Stimulated activated naive CD4-positive, alpha-beta T cell treated with Interleukin-2 at 50 U/mL for 16 hours (primary cell): ENCODE measurements around the gene MCM10.
"Not testable (repeated sequence)": the region's sequence is repeated elsewhere in the genome, so short reads cannot be mapped to it uniquely, and the experiment has no call there.

Experiments
- DNase-seq: peaks from one replicate; lab custom pipeline; 2025; lab: John Stamatoyannopoulos, UW

The MCM10 gene

DNA sequence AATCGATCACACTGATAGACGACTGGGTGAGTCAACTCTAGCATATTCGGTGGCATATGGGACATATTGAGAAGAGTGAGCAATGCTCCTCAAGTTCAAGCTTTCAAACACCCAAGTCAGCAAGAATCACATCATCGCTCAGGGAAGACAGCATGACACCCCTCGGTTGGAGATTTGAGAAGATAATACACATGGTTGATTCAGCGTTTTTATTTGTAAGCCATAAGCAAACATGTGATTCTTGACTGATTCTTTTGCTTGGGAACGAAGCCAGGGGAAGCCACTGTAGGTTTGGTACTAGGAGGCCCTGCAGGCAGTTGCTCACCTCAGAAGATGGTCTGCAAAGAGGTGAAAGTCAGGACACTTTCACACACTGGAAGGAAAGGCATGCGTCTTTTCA is 60.2 kb downstream of the MCM10 start:
- DNase-seq = no peak

DNA sequence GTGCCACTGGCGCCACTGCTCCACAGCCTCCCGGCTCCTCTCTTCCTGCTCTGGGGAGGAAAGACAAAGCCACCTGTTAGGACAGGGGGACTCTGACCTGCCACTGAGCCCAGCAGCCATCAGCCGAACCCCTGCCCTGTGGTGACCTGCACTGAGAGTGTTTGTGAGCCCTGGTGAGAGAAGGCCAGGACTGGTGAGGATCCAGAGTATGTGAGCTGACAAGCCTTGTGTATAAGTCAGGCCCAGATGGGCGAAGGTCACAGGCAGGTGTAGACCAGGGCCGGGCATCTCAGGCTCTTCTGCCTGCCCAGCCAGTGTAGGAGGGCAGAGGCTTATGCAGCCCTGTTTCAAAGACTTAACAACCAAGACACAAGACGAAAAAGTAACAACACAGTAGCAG is 60.8 kb downstream of the MCM10 start:
- DNase-seq = no peak

DNA sequence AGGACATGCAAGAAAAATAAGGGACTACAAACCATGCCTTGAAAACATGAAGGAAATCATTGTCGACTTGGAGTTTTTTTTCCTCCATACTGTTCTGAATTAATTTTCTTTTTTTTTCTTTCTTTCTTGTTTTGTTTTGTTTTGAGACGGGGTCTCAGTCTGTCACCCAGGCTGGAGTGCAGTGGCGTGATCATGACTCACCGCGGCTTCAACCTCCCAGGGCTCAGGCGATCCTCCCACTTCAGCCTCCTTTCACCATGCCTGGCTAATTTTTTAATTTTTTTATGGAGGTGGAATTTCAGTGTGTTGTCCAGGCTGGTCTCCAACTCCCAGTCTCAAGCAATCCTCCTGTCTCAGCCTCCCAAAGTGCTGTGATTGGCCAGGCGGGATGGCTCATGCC is 61.2 kb downstream of the MCM10 start:
- no peak for DNase-seq

DNA sequence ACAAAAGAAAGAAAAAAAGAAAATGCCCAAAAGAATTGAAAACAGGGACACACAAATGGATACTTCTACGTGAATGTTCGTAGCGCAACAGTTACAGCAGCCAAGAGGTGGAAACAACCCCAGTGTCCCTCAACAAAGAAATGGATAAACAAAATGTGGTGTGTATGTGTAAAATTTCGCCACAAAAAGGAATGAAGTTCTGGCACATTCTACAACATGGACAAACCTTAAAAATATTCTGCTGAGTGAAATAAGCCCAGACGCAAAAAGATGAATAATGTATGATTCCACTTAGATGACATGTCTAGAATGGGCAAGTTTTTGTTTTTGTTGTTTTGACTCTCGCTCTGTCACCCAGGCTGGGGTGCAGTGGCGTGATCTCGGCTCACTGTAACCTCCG is 61.9 kb downstream of the MCM10 start:
- no peak for DNase-seq

DNA sequence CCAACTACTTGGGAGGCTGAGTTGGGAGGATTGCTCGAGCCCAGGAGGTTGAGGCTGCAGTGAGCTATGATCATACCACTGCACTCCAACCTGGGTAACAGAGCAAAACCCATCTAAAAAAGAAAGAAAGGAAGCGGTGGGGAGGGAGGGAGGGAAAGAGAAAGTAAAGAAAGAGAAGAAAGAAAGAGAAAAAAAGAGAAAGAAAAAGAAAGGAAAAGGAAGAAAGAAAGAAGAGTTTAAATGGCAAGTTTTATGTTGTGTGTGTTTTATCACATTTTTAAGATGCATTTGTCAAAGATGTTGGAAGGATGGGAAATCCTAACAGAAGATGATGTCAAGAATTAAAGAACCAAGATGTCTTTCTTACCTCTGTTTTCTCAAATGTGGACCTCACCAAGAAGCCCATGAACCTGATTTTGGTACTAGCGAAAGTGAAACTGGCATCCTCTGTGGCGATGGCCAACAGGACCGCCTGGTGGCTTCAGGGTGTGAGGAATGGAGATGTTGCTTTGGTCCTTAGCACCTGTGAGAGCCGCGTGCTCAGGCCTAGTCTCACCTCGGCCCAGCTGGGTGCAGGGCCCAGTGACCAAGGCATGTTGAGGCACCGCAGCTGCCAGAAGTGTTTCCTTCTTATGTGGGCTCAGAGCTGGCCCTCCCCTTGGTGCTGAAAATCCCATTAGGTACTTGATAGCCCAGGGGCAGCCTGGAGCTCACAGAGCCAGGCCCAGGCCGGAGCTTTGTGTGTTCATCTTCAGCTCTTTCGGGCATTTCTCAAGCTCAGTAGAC is 63.0 kb downstream of the MCM10 start:
- DNase-seq = no peak

DNA sequence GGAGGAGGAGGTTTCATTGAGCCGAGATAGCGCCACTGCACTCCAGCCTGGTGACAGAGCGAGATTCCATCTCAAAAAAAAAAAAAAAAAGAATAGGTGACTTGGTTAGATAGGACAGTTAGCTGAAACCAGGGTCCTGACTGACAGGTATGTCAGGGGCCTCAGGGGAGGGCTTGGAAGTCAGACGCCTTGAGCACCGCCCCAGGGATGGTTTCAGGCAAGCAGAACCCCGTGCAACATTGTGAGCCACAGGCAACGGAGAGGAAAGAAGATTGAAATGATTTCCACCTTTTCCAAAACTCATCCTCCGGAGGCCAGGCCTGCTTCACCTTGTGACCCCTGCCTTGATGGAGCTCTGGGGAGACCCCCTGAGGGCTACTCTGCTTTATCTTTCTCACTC is 64.2 kb downstream of the MCM10 start:
- no peak for DNase-seq

DNA sequence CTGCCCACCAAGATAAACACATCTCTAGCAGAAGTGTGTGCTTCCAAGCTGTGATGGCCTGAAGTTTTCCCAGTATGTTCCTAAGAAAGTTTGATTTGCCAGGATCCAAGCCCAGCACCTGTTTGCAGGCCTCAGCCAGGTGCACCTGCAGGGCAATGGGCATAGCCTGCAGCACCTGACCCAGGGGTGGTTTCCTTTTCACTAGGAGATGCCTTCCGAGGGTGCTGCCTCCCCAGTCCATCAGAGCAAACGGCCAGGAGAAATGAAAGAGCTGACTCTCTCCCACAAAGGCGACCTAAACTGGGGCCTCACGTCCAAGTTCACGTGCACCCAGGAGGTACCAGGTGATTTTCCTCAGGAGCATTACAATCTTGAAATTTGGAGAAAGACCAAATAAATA is 65.7 kb downstream of the MCM10 start:
- no peak for DNase-seq

DNA sequence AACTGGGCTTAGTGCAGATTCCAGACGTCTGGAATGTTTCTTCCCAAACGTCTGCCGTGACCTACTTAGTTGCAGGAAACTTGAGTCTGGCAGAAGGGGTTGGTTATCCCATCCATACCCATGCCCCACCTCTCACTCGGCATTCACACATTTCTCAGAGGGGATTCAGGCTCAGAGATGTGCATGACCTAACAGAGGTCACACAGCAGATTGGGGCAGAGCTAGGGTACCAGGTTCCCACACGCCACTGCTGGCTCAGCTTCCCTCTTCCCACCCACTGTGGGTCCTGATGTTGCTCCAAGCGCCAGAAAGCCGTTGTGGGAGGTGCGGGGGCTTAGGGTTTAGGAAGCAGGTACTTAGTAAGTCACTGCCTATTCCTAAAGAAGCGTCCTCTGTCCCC is 69.8 kb downstream of the MCM10 start:
- DNase-seq = no peak

DNA sequence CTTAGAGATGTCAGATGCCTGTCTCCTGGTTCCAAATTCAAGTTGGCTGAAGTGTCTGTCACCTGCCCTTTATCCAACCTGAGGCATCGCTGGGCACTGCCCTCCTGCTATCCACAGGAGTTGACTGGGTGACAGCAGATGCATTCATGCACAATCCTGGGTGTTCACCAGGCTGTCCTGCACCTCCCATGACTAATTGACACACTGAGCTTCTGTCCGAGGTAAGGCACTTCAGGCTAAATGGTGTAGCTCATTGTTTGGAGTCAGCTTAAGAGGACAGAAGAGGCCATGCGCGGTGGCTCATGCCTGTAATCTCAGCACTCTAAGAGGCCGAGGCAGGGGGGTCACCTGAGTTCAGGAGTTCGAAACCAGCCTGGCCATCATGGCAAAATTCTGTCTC is 70.5 kb downstream of the MCM10 start:
- DNase-seq = no peak

DNA sequence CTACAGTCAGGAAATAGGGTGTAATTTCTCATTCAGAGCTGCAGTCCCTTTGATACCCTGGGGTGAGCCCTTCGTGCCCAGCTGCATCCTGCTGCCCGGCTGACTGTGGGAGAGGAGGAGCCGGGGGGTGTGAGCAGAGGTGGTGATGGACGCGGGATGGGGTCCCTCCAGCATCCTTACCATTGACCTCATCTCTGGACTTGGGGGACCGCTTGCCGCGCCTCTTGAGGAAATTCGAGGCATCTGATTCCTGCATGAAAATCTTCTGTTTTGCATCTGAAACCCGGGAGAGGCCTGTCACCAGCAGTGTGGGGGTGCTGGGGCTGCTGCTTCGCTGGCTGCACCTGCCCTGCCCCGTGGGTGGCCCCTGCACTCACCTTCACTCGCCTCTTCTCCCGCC is 72.0 kb downstream of the MCM10 start:
- no peak for DNase-seq

DNA sequence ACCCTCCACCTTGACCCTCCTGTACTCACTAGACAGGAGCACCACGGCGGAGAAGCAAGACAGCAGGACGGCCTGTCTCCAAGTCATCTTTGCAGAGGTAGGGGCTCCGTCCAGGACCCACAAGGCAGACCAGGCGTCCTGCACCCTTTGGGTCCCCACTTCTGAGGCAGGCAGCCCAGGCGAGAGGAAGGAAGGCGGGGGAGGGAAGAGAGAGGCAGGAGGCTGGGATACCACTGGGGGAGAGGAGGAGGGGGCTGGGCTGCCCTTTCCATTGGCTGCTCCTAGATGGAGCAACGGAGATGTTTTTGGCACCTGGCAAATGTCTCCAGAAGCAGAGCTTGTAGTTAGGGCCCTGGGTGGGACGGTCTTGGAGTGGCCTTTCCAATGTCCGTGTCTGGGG is 72.8 kb downstream of the MCM10 start, which contains the start of gene UCMA:
TSS of gene UCMA (minus strand) at position 203 of the 400 bp plus-strand sequence. CDS start at position 87, 116 bp downstream.
- DNase-seq = no peak

DNA sequence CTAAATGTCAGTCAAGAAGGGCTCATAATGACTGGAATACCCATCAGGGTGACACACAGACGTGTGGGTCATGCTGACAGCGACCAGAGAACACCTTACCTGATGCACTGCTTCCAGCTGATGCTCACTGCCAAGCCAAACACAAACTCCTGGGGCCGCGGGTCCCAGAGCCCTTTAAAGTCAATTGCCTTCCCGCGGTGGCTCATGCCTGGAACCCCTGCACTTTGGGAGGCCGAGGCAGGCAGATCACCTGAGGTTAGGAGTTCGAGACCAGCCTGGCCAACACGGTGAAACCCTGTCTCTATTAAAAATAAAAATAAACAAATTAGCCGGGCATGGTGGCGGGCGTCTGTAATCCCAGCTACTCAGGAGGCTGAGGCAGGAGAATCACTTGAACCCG is 73.4 kb downstream of the MCM10 start:
- DNase-seq = not testable (repeated sequence)

DNA sequence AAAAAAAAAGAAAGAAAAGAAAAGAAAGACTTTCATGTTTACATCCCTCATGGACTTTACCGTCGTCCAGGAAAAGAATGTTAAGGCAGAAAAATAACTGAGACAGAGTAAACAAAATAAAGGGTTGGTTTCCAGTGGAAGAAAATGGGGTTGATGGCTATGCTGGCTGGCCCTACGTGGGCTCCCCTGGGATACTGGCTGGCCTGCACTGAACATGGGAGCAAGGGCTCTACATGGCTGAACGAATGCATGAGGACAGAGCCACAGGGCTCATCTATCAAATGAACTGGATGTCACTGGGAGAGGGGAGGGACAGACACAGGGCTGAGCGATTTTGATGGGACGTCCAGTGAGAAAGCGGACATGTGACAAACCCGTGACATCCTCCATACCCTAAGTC is 75.3 kb downstream of the MCM10 start:
- no peak for DNase-seq

DNA sequence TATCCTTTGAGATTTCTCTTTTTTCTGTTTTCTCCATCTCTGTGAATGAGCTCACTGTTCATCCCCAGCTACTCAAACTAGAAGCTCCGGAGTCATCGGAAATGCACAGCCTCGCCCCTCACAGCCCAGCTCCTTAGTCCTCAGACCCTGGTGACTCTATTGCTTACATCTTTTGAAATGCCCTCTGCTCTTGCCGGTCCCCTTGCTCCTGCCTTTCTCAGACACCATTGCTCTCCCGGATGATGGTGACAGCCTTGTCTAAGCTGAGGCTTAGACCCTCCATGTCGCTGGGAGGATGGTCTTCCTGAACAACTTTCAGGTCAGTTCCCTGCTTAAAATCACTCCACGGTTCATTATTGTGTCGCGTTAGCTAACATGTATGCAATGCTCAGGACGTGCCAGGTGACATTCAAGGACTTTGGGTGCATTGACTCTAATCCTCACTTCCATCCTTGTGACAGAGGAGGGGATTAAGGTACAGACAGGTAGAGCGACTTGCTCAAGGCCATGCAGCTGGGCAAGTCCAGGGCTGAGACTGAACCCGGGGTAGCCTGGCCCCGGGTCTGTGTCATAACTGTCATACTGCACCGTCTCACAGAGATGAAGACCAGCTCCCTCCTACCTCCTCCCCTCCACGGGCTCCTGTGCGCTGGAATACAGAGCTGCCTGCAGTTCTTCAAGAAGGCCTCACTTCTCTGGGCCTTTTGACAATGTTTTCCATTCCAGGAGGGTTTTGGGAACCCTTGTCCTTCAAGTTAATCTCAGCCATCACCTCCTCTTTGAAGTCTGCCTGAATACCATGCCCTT is 77.1 kb downstream of the MCM10 start:
- DNase-seq = no peak

DNA sequence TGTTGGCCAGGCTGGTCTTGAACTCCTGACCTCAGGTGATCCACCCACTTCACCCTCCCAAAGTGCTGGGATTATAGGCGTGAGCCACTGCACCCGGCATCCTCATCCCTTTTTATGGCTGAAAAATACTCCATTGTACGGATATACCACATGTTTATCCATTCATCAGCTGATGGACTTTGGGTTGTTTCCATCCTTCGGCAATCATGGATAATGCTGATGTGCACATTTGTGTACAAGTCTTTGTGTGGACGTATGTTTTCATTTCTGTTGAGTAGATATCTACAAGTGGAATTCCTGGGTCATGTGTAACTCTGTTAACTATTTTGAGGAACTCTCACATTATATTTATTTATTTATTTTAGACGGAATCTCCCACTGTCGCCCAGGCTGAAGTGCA is 78.6 kb downstream of the MCM10 start:
- DNase-seq = no peak

DNA sequence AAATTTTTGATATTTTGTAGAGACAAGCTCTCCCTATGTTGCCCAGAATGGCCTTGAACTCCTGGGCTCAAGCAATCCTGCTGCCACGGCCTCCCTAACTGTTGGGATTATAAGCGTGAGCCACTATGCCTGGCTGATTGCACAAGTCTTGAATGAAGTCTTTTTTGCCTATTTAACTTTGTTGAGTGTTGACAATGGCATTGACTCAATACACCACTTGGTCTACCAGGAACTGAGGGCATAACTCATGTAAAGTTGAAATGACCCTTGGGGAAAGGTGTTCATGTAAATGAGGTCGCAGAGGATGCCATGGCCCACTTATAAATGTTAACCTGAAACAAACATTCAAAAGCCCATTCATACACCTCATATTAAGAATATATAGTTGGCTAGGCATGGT is 80.3 kb downstream of the MCM10 start:
- no peak for DNase-seq

DNA sequence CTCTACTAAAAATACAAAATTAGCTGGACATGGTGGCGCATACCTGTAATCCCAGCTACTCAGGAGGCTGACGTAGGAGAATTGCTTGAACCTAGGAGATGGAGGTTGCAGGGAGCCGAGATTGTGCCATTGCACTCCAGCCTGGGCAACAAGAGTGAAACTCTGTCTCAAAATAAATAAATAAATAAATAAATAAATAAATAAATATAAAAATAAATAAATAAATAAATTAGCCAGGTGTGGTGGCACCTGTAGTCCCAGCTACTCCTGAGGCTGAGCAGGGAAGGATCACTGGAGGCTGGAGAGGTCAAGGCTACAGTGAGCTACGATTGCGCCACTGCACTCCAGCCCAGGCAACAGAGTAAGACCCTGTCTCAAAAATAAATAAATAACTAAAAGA is 80.9 kb downstream of the MCM10 start:
- not testable (repeated sequence) for DNase-seq

DNA sequence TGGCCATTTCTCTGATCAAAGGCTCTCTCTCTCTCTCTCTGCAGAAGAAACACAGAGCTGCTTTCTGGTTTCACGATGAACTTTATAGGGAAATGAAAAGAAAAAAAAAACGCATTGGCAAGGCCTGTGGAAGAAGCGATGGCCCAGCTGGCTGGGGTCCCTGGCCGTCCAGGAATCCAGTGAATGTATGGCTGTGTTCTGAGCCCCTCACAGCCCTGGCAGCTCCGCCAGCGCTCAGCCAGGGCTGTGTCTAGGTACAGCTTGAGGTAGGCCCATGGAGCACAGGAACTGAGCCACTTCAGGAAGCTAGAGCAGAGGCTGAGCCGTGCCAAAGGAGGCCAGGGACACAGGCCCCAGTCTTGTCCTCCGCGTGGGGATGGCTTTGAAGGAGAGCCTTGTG is 85.9 kb downstream of the MCM10 start:
- DNase-seq = no peak

DNA sequence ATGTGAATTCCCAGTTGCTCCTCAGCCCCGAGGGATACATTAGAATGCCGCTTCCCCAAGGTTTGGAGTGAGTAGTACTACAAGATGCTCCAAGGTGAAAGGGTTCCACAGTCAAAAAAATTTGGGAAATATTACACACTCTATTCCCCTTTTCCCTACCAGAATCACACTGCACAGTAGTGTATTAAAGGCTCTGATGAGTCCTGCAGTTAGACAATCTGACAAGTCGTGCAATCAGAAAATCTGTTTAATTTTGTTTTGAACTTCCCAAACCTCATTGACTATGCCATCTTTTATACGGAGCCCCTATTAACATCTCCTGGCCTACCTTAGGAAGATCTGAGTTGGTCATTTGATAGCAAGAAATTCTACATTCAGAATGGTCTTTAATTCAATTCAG is 86.4 kb downstream of the MCM10 start:
- no peak for DNase-seq

DNA sequence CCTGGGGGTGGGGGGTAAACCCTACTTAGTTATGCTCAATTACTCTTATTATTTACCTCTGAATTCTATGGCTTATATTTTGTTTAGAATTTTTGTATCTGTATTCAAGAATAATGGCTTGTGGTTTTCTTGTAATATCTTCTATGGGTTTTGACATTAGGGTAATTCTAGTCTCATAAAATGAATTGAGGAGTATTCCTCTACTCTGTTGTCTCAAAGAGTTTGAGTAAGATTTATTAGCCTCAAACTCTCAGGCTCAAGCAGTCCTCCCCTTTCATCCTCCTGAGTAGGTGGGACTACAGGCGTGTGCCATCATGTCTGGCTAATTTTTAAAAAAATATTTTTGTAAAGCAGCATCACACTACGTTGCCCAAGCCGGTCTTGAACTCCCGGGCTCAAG is 92.4 kb downstream of the MCM10 start:
- DNase-seq = no peak

DNA sequence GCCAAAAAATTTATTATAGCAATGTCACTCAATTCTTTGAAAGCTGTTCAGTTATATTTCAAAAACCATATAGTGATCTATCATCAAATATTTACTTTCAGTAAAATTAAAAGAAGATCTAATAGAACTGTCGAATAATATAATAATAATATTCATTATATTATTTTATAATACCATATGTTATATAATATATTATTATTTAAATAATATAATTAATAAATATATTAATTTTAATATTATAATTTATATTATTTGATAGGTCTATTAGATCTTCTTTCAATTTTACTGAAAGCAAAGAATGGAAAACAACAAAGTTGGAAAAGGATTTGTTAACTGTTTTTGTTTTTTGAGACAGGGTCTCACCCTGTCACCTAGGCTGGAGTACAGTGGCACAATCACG is 95.3 kb downstream of the MCM10 start:
- DNase-seq = no peak

DNA sequence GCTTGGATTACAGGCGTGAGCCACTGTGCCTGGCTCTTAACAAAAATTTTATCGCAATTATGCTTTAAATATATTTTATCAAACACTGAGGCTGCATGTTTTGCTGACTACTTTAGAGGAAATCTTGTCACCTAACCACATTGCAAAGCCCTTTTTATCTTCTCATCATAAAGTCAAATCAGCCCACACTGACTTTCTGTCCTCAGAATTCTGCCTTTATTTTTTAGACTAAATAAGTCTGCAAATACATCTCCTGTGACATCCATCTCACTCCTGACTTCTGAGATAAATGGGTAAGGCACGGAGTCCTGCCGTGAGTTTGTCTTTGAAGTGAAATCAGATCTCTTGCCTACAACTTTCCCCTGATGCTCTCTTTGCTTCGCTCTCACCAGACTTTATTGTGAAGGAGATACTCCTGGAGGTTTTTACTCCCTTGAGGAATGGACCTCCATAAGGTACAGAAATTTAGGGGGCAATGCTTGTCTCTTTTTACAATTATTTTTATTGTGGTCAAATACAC is 96.3 kb downstream of the MCM10 start:
- DNase-seq = no peak
